Muscle of arm (tissue), 12 donors: Measurements from ENCODE around the gene TADA2B. TPM values are rescaled to one million over a fixed set of nuclear protein-coding genes. Genes with fewer than 3 reads are reported as not detected.
A peak's percentile ranks its signal among the peaks of the same experiment; 100 is the strongest.

Source experiments
- DNase-seq: peaks from one replicate; pipeline ENCODE4 v3.0.0-alpha.2; 2013
- polyA plus RNA-seq, 12 donors: library from polyadenylated mRNA; unstranded; fragments of 120-200 nt; gene quantifications; one replicate each; pipeline ENCODE4 v1.2.1, GENCODE V29; 2013; ENCODE audit not compliant: insufficient read length in 12 of 12

Gene TADA2B
- polyA plus RNA-seq, 12 donors: 14.0 to 27.5 (median 18.8) TPM; not detected in 1

DNA sequence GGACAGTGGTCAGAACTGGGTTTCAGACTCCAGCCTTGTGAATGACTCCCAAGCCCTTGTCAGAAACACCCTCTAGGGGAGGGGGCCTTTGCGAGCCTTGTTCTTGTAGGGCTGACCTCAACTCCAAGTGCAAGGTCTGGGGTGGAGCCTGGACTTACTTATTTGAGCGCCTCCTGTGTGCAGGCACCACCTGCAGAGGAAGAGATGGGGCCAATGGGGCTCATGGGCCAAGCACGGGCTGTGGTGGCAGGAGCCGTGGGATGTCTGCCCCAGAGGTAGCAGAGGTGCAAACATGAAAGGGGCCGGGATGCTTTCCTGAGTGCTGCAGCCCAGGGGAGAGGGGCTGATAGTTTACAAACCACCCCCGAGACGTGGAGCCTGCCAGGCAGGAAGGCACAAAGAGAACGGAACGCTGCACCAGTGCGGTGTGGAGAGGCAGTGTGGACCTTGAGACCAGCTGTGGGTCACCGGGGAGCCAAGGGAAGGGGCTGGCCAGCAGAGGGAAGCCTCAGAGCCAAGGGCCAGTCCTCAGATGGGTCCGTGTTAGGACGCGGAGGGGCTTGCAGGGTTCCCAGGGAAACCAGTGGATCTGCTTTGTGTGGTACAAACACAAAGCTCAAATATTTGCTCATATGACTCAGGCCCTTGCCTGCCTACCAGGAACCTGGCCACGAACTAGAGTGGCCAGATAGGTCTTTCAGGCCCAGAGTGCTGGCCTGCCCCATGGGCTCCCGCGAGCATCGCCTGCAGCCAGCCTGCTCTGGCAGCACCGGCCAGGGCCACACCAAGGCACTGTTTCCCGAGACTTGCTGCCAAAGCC is 8.7 kb upstream of the TADA2B start:
- DNase-seq: no peak

DNA sequence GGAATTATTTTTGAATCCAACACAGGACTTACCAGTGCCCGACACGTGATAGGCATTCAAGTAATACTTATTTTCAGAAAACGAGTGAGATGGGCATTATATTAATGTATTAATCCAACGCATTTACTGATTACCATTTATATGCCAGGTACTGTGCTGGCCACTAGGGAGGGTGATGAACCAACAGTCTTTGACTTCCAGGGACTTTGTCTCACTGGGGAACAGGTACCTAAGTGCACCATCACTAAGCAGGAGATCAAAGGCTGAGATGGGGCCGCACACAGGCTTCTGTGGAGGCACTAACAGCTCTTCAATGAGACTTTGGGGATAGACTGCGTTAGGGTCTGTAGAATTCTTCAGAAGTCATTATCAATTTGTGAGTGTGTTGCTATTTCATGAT is 5.7 kb upstream of the TADA2B start:
- no peak for DNase-seq

DNA sequence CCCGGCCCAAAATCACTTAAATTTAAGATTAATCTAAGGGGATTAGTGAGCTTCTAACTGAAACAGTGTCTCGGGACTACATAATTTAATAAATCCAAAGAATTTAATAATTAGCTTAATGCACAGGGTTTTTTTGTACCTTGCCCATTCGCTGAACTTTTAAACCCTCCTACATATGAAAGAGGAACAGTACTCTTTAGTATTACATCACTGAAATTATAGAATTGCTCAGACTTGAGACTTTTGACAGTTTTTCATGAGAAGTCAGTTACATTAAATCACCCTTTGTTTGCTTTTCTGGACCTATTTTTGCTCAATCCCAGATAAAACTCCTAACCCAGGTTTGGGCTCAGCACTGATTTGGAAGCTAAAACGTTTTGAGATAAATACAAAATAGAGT is 2.4 kb upstream of the TADA2B start:
- no peak for DNase-seq

DNA sequence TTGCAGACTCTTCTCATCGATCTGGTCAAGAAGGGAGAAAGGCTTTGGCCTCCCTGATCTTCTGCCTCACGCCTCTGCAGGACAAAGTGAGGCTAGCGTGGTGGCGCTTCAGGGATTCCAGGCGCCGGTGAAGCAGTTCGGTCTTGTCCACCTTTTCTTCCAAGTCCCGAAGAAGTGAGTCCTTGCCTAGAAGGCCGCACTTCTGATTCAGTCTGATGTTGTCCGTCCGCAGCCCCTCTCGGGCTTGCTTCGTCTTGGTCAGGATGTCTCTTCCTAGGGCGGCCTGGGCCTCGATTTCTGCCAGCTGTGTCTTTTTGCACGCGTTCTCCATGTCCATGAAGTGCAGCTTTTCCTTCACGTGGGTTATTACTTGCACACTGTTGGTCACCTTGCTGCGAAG is 1.9 kb upstream of the TADA2B start:
- no peak for DNase-seq

DNA sequence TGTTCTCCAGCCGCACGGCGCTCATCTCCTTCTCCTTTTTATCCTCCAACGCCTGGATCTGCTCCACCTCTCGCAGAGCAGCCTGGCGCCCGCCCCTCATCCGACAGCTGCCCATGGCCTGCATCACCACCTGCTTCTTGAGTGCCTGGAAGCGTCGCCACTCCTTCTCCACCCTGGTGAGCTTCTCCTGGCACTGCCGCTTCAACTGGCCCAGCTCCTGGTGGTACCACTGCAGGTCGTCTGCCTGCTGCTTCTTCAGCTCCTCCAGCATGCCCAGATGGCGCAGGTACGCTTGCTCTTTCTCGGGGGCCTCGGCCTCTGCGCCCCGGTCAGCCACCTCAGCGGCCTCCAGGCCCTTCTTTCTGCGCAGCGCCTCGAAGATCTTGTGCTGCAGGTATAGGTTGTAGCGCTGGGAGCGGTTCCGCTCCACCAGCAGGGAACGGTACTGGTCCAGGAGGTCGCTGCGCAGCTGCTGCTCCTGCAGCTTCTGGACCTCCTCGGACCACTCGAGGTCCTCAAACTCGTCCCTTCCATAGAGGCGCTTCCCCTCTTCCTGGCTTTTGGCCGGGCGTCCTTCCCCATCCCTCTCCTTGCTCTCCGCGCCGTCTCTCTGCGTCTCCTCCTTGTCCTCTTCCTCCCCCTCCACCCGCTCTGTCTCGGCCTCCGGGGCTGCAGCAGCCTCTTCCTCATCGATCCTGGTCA is 1.2 kb upstream of the TADA2B start:
- peak; percentile 59 for DNase-seq

DNA sequence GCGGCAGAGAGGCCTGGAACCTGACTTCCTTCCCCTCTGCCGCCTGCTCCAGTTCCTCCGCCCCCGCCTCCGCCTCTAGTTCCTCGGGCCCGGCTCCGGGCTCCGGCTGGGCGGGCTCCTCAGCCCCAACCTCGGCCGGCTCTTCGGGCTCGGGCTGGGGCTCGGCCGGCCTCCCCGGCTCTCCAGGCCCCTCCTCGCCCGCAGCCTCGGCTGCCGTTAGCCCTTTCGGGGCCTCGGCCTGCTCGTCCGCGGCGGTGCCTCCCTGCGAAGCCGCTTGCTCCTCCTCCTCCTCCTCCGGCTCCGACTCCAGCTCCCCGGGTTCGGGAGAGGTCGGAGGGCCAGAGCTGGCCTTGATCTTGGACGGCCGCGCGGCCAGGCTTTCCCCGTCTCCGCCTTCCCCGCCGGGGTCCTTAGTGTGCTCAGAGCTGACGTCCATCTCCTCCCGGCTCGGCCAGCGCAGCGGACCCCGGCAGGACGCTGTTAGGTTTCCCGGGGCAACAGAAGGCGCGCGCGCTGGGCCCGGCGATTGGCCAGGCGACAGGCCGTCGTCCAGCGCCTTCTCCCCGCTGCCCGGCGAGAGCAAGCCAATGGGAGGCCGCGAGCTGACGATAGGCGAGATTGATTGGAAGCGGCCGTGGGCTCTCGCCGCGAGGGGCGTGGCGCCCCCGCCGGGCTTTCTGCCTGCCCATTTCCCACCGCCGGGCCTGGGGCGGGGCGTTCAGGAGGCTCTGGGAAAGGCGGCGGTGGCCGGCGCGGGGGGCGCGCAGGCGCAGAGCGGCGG is 479 bp upstream of the TADA2B start:
- peak; percentile 97 for DNase-seq

DNA sequence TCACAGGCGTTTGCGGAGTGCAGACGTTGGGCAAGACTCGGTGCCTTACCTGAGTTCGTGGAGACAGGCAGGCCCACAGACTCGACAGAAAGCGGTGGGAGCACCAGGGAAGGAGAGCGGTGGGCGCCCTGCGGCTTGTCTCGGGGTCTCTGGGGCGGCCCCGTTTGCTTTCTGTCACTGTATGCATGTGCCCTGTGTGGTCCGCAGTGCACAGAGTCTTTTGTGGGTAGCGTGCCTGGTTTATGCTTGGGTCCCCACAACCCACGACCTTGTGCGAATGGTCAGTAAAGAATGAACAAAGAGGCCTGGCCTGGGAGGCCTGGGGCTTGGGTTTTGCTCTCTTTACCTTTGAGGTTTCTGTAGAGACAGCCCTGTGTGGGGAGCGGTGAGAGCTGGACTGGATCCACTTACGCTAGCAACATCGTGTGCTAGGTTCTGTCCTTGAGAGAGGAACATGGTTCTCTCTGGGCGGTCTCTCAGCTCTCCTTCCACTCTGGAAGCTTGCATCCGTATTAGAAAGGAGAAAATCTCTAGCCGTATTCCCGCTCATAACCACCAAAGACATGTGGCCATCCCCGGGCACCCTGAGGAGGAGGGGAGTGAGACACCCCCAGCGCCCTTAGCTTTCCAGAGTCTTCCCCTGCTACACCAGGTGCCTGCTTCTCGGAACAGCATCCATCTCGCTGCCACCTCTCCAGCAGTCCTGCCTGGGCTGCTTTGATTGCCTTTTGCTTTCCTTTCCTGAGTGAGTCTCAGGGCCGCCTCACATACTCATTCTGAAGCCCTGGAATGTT is 1.2 kb downstream of the TADA2B start:
- no peak for DNase-seq

DNA sequence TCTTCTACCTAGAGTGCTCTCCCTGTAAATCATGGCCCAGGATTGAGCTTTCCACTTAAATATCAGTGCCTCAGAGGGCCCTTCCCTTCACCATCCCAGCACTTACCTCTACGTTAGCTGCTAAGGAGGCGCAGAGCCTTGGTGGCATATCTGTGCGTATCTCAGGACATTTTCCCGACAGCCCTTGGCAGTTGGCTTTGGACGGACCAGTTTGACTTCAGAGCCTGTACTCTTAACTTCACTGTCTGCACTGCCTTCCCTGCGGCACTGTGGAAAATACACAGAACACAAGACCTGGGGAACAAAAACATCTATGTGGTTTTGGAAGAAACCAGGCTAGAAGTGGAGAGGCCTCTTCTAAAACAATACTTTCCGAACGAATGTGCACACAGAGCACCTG is 2.4 kb downstream of the TADA2B start:
- DNase-seq: no peak

DNA sequence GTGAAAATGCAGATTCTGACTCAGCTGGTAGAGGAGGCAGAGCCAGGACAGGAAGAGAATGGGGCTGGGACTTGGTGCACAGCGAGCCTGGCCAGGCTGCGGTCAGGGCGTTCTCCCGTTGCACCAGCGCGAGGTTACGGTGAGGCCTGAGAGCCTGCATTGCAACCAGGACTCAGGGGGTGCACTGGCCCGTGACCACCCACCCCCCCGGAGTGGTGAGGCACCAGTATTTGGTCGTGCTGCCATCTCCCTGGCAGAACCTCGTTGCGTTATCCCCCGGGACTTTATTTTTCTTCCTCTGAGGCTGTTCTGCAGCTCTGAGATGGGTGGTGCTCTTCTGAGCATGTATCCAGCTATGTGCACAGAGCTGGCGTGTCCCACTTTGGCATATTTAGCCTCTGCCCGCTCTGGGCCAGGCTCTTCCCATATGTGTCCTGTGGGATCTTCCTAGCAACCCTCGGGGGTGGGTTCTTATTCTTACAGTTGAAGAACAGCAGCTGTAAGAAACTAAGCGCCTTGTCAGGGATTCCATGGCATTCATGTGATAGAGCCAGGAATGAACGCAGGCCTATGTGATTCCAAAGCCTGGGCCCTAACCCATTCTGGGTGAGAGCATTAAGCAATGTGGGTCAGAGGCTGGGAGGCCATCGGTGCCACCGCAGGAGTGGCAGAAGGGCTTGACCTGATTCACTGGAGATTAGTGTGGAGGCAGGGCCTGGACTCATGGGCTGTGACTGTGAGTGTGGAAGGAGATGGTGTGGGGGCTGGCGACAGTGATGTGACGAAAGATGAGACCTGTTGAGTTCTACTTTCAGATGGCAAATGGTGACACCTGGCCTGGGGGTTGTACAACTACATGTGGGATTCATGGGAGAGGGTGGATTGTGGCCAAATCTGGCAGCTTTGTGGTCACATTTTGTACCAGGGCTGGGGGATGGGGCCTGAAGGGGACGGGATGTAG is 3.1 kb downstream of the TADA2B start:
- no peak for DNase-seq

DNA sequence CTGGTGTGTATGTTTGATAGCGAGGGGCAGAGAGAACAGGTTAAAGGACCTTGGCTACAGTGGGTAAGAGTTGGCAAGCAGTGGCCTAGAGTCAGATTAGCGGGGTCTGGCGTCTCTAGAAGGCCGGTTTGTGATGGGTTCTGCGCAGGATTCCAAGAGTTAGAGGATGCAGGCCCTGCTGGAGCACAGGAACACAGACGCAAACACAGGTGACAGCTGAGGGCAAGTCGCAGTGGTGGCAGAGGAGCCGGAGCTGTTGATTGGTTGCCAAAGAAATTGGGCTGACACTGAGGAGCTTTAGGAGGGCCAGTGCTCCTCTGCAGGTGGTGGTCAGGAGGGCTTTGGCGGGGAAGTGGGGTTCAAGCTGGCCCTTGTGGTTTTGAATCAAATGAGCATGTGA is 3.8 kb downstream of the TADA2B start:
- DNase-seq: no peak

DNA sequence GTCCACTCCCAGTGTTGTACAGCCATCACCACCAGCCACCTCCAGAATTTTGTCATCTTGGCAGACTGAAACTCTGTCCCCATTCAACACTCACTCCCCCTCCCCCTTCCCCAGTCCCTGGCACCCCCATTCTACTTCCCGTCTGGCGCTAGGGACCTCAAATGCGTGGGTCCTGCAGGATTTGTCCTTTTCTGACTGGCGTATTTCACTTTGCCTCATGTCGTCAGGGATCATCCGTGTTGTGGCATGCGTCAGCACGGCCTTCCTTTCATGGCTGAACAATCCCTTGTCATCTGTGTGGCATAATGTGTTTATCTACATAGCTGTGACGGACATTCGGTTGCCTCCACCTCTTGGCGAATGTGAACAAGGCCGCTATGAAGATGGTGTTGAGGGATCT is 5.5 kb downstream of the TADA2B start:
- no peak for DNase-seq

DNA sequence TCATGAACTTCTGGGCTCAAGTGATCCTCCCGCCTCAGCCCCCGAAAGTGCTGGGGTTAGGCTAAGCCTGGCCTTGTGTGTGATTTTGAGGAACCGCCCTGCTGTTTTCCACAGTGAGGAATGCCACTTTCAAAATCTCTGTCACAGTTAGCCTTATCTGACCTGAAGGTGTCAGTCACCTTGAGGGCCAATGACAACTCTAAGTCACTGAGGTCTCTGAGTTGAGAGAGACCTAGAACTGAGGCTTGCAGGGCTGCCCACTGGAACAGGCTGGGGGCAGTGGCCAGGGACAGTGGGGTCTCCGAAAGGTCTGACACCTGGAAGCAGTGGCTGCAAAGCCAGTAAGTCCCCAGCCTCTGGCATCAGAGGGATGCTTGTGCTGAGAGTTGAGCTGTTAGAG is 6.1 kb downstream of the TADA2B start:
- DNase-seq: no peak

DNA sequence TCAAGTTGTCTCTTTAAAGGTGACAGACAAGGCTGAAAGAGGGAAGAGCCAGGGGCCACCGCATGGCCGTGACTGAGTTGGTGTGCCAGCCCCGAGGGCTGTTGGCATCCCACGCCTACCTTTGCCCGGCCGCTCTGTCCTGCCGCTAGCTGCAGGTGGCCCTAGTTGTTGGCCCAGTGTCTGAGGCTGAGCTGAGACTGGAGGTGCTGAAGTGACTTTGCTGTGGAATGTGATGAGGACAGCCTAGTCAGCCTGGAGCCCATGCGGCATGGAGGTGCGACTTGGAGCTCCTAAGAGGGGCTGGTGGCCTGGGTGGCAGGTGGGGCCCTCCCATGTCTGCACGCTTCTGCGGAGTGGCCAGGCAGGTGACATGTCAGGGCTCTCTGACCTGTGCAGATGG is 6.6 kb downstream of the TADA2B start:
- no peak for DNase-seq

DNA sequence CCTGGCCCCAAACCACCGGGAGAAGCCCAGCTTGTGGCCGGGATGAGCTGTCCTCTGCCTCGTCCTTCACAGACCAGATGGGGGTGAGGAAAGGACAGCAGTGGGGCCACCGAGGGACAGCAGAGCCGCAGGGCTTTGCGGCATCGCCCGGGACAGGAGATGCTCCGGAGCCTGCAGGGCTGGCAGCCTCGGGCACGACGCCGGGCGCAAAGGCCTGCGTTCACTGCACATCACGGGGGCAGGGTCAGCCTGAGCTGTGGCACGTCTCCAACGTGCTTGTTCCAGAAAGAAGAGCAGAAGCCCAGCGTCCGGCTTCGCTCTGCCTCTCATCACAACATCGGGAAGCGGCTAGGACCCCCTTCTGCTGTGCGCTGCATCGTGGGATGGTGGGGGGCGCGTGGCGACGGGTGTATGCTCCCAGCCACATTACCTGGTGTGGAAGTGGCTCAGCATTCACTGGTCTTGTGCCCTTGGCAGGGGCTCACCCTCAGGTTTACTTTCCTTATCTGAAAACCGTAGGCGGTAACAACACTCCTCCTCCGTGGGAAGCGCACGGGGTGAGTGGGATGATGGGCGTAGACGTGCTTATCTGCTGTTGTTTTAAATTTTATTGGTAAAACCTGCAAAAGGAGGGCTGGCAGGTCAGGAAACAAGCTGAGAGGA is 7.4 kb downstream of the TADA2B start:
- DNase-seq: no peak

DNA sequence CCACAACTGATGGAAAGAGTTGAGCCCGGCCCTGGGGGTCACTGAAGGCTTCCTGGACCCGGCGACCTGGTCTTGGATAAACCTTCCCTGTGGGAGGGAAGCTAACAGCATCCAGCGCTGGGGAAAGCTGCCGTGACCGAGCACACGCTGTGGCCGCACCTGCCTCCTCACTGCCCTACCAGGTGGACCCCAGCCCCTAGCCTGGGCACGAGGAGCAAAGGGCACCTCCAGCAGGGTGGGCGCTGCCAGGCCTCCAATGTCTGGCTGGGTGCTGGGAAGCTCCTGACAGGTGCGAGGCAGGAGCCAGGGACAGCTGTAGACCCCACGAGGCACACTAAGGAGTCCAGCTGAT is 7.9 kb downstream of the TADA2B start:
- DNase-seq: no peak

DNA sequence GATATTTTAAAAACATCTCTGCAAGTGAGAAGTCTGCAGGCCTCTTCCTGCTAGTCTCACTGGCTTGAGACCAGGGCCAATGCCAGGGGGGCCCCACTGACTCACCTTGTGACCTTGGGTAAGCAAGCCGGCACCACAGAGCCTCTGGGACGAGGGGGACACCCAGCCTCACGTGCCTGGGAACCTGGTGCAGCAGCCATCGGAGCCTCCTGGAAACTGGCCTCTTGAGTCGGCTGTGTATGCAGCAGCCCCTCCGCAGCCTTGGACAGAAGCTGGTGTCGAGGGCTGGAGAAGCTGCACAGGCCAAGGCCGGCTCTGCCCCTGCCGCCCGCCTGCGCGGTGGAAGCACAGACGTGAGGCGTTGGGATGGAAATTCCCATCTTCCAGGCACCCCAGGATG is 8.7 kb downstream of the TADA2B start:
- DNase-seq: no peak

DNA sequence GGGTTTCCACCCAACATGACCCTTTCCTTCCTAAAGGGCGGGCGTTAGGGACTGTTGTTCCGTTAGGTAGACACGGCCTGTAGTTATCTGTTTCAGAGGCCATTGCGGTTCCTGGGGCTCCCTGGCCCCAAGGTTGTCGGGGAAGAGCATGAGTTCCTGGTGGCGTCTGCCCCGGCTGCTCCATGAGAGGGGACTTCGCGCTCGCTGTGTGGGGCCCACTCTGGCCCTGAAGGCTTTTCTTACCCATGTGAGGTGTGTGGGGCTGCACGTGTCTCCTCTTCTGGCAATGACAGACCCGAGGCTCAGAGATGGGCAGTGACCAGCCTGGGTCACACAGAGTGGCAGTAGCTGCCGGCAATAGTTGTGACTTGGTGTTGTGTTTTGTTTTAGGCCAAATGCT is 9.1 kb downstream of the TADA2B start:
- DNase-seq: no peak

DNA sequence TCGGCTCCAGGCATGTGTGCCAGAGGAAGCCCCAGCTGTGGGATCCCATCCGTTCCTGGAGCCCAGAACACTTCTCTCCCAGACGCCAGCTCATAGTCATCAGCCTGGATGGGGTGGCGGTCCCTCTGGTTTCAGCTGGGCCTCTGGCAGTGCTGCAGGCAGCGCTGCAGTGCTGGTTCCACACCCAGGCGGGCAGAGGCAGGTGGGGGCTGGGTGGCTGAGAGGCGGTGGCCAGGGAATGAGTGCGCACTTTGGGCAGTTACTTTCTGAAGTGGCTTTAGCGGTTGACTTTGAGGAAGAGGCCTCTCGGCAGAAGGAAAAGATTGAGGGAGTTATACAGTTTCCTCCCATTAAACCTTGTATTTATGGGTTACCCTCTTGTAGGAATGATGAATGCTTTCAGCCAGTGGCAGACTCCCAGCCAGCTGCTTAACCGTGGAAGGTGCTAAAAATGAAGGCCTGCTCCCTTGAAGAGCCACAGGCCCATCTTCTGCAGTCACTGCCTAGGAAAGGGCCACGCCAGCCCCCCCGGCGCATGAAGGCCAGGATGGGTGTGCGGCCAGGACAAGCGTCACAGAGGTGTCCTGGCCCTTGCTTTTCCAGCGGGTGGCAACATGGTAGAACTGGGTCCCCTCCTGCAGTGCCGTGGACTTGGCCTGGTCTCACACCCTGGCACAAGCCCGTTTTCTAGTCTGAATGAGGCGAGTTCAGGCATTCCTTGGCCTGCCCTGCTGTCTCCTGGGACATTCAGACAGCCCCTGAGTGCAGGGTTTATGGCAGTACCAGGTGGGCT is 9.9 kb downstream of the TADA2B start:
- peak; percentile 9 for DNase-seq
